Medulla oblongata (tissue), 1 donor: ENCODE data around the gene FRAT2.
A peak's percentile ranks its signal among the peaks of the same experiment; 100 is the strongest.

Experiments
- DNase-seq: peaks from one replicate; pipeline ENCODE4 v3.0.0-alpha.2; 2015; ENCODE audit errors: extremely low spot score

Gene FRAT2

GRCh38 chr10:97334370-97335175 lies at the start of gene FRAT2:
Gene FRAT2, minus strand, starts transcription at chr10:97334729. Its CDS starts 157 bp downstream, at chr10:97334572.
- DNase-seq, result peak; percentile 95

- no peak for DNase-seq
Observed at GRCh38 chr10:97384156-97384555, 49.6 kb upstream of the FRAT2 start.

GRCh38 chr10:97383159-97383558 lies 48.6 kb upstream of the FRAT2 start:
- DNase-seq, result no peak

- no peak for DNase-seq
Observed at GRCh38 chr10:97381626-97382025, 47.1 kb upstream of the FRAT2 start.

GRCh38 chr10:97380516-97380915 lies 46.0 kb upstream of the FRAT2 start:
- no peak for DNase-seq

GRCh38 chr10:97378933-97379921 lies 44.7 kb upstream of the FRAT2 start:
- DNase-seq, result no peak

- DNase-seq, result no peak
Observed at GRCh38 chr10:97376413-97376812, 41.9 kb upstream of the FRAT2 start.

GRCh38 chr10:97373456-97373855 lies 38.9 kb upstream of the FRAT2 start:
- DNase-seq, result no peak

- DNase-seq, result no peak
Observed at GRCh38 chr10:97372233-97372875, 37.8 kb upstream of the FRAT2 start.

GRCh38 chr10:97371696-97372095 lies 37.2 kb upstream of the FRAT2 start:
- DNase-seq, result no peak

- no peak for DNase-seq
Observed at GRCh38 chr10:97367126-97367649, 32.7 kb upstream of the FRAT2 start.

GRCh38 chr10:97366572-97366971 lies 32.0 kb upstream of the FRAT2 start:
- no peak for DNase-seq

- DNase-seq, result peak; percentile 53
Observed at GRCh38 chr10:97365761-97366351, 31.3 kb upstream of the FRAT2 start.

GRCh38 chr10:97363071-97363470 lies 28.5 kb upstream of the FRAT2 start:
- DNase-seq, result no peak

- DNase-seq, result no peak
Observed at GRCh38 chr10:97362310-97363033, 27.9 kb upstream of the FRAT2 start.

GRCh38 chr10:97361537-97361901 lies 27.0 kb upstream of the FRAT2 start:
- DNase-seq, result no peak

- no peak for DNase-seq
Observed at GRCh38 chr10:97360705-97361536, 26.4 kb upstream of the FRAT2 start.

- DNase-seq, result no peak
Observed at GRCh38 chr10:97358781-97359180, 24.3 kb upstream of the FRAT2 start.

- DNase-seq, result no peak
Observed at GRCh38 chr10:97358349-97358748, 23.8 kb upstream of the FRAT2 start.

- DNase-seq, result no peak
Observed at GRCh38 chr10:97356918-97357317, 22.4 kb upstream of the FRAT2 start.
